ENCODE data around the gene TFF2.
A peak's percentile ranks its signal among the peaks of the same experiment; 100 is the strongest.

TFF2 gene

DNA sequence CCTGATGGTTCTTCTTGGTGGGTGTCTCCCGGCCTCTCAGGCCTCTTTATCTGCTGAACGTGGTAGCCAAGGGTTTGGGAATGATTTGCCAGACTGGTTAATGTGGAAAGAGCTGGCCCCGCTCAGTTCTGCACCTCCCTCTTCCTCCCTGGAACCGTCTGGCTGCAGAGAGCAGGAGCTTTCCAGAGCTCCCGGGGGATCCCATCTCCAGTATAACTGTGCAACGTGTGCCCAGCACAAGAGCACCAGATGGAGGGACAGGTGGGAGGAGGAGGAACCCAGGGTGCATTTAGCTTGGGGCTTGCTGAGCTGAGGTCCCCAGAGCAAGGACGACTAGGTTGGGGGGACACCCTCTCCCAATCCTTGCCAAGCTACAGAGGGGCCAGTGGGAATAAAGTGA is 10.5 kb upstream of the TFF2 start:
- no peak overlapping the region for H3K4me3 Mint-ChIP-seq
- H3K9me3 Mint-ChIP-seq: no peaks in the 10 kb centered on the region
- peaks cover 3% of the 10 kb centered on the region for H3K4me1 Mint-ChIP-seq
- no peaks in the 10 kb centered on the region for H3K36me3 Mint-ChIP-seq
- H3K27ac Mint-ChIP-seq: no peak overlapping the region
- no peaks in the 10 kb centered on the region for H3K27me3 Mint-ChIP-seq

DNA sequence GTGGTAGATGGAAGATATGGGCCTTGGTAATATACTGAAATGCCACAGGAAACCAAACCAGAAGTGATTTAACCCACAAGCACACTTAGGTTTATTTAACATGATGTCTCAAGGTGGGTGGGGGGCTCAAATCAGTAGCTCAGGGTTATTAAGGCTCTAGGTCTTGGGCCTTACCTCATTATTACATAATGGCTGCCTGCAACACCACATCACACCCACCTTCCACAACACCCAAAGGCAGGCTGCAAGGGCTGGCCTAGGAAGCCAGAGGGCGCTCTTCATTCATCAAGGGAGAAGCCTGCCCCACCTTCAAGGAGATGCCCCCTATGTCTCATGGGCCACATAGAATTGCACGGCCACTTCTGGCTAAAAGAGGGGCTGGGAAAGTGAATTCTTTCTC is 9.5 kb upstream of the TFF2 start:
- Mint-ChIP-seq H3K4me1 (peaks cover 3% of the 10 kb centered on the region), H3K4me3 (no peak overlapping the region), H3K36me3 (no peaks in the 10 kb centered on the region), H3K27ac (no peak overlapping the region), H3K27me3 (no peaks in the 10 kb centered on the region), H3K9me3 (no peaks in the 10 kb centered on the region)

DNA sequence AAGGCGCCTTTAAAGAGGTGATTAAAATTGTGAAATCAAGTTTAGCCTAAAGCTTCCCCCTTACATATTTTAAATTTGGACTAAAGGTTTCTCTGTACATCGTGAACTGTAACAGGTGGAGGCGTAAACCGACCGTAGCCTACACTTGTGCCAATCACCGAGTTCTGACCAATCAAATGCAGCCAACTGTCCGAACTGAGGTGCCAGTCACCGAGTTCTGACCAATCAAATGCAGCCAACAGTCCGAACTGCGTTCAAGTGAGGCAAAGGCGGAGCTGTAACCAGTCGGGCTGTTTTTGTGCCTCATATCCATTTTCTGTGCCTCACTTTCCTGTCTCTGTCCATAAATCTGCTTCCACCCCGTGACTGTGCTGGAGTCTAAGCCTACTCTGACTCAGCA is 8.1 kb upstream of the TFF2 start:
- H3K4me3 Mint-ChIP-seq: no peak overlapping the region
- peaks cover 9% of the 10 kb centered on the region for H3K9me3 Mint-ChIP-seq
- no peaks in the 10 kb centered on the region for H3K27me3 Mint-ChIP-seq
- peaks cover 1% of the 10 kb centered on the region for H3K36me3 Mint-ChIP-seq
- peaks cover under 1% of the 10 kb centered on the region for H3K4me1 Mint-ChIP-seq
- H3K27ac Mint-ChIP-seq: no peak overlapping the region

DNA sequence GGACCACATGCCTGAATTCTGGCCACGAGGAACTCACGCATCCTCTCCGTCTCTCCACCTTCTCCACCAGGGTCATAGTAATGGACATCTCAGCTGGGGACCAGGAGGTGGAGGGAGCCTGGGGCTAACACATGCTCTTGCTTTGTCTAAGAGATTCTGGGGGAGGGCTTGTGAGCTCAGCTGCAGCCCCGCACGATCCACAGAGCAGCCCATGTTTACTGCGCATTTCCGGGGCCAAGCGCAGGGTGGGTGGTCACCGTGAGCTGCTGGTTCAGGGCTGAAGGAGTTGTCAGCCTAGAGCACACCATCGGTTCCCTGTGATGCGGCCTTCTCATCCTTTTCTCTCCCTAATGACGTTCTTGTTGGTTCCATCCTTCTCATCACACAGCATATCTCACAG is 7.5 kb upstream of the TFF2 start:
- Mint-ChIP-seq H3K27ac (no peak overlapping the region), H3K4me1 (peaks cover 4% of the 10 kb centered on the region), H3K27me3 (no peaks in the 10 kb centered on the region), H3K9me3 (peaks cover 15% of the 10 kb centered on the region), H3K4me3 (no peak overlapping the region), H3K36me3 (peaks cover 4% of the 10 kb centered on the region)

DNA sequence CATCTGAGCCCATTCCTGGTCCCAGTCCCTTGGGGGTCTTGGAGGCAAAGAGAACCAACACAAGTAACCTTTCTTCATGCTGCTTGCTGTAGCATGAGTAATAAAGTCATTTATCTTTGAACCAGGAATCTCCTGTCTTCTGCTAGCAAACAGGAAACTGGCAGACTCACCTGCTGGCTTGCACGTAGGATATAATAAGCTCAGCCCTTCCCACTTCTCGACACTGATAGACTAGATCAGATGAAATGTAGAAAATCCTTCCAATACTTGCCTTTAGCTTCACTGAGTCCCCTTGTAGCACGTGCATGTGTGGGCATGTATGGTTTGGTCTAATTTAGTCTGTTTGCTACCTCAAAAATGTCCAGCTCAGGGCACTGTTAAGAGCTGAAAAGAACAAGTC is 6.5 kb upstream of the TFF2 start:
- H3K4me3 Mint-ChIP-seq: no peak overlapping the region
- peaks cover 15% of the 10 kb centered on the region for H3K9me3 Mint-ChIP-seq
- H3K36me3 Mint-ChIP-seq: peaks cover 4% of the 10 kb centered on the region
- no peaks in the 10 kb centered on the region for H3K27me3 Mint-ChIP-seq
- H3K4me1 Mint-ChIP-seq: peaks cover 4% of the 10 kb centered on the region
- H3K27ac Mint-ChIP-seq: no peak overlapping the region

DNA sequence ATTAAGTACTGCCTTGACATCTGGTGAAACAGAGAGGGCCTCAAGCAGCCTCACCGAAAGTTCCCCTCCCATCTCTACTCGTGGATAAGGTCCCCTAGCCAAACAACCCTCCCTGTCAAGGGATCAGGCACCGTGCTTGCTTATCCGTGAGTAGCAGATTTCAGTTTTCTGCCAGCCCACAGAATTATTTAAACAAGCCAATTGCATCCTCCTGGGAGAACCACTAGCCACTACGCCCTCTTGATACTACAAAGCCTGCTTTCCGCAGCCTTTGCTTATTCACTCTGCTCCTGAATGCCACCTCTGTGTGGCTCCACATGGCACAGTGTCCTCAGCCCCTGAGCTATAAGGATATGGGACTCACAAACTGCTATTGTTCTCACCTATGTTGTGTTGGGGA is 5.9 kb upstream of the TFF2 start:
- H3K27ac Mint-ChIP-seq: no peak overlapping the region
- peaks cover 4% of the 10 kb centered on the region for H3K36me3 Mint-ChIP-seq
- no peaks in the 10 kb centered on the region for H3K27me3 Mint-ChIP-seq
- H3K4me3 Mint-ChIP-seq: no peak overlapping the region
- peaks cover 15% of the 10 kb centered on the region for H3K9me3 Mint-ChIP-seq
- peaks cover 4% of the 10 kb centered on the region for H3K4me1 Mint-ChIP-seq

DNA sequence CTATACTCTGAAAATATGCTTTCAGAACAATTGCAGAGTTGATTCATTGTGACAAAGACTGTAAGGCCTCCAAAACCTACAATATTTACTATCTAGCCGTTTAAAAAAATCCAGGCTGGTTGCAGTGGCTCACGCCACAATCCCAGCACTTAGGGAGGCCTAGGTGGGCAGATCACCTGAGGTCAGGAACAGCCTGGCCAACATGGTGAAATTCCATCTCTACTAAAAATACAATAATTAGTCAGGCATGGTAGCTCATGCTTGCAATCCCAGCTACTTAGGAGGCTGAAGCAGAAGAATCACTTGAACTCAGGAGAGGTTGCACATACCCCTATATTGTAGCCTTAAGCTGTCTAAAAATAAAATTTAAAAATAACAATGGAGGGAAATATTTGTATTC is 5.3 kb upstream of the TFF2 start:
- peaks cover 15% of the 10 kb centered on the region for H3K9me3 Mint-ChIP-seq
- no peak overlapping the region for H3K27ac Mint-ChIP-seq
- no peak overlapping the region for H3K4me3 Mint-ChIP-seq
- no peaks in the 10 kb centered on the region for H3K27me3 Mint-ChIP-seq
- H3K4me1 Mint-ChIP-seq: peaks cover 4% of the 10 kb centered on the region
- H3K36me3 Mint-ChIP-seq: peaks cover 4% of the 10 kb centered on the region

DNA sequence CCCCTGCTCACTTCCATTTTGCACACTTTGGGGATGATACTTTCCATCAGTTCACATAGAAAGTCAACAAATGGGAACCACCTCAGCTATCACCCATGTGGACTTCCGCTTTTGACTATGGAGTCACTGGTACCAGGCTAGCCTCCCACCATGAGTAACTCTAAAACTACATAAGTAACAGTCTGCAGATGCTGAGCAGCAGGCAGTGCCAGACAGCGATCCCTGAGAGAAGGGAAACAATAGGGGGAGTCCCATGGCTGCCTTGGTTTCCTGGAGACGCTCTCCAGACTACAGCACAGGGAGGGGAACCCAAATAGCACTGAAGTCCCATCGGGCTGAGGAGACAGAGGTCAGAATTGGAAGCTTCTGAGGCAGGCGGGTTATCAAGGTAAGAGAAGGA is 2.8 kb upstream of the TFF2 start:
- Mint-ChIP-seq H3K9me3 (peaks cover 15% of the 10 kb centered on the region), H3K4me1 (peaks cover 4% of the 10 kb centered on the region), H3K27me3 (no peaks in the 10 kb centered on the region), H3K27ac (no peak overlapping the region), H3K4me3 (no peak overlapping the region), H3K36me3 (peaks cover 4% of the 10 kb centered on the region)

DNA sequence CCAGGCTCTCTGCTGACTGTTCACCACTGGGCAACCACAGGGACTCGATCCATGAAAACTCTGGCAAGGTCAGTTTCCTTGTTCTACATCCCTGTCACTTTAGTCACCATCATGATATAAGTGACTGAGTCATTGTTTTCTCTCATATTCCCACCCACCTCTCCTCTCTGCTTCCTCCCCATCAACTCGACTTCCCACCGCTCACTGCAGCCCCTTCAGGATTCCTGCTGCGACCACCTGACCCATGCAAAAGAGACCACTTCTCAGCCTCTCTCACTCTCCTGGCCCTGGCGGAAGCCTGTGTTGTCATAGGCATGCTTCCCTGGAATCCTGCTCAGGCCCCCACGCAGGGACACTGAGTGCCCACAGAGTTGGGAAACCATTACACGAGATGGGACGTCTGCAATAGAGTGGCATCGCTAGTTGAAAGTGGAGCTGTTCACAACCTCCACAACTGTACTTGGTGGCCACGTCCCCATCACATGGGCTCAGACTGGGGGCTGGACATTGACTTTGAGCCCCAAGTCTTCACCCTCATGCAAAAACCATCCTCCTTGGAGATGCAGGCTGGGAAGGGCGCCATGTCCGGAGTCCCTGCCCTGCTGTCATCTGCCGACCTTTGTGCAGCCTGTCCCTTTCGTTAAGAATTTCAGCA is 1.8 kb upstream of the TFF2 start:
- H3K36me3 Mint-ChIP-seq: peaks cover 4% of the 10 kb centered on the region
- no peak overlapping the region for H3K4me3 Mint-ChIP-seq
- H3K4me1 Mint-ChIP-seq: peaks cover 4% of the 10 kb centered on the region
- H3K27me3 Mint-ChIP-seq: no peaks in the 10 kb centered on the region
- peaks cover 15% of the 10 kb centered on the region for H3K9me3 Mint-ChIP-seq
- H3K27ac Mint-ChIP-seq: peak overlapping the region; percentile 46

DNA sequence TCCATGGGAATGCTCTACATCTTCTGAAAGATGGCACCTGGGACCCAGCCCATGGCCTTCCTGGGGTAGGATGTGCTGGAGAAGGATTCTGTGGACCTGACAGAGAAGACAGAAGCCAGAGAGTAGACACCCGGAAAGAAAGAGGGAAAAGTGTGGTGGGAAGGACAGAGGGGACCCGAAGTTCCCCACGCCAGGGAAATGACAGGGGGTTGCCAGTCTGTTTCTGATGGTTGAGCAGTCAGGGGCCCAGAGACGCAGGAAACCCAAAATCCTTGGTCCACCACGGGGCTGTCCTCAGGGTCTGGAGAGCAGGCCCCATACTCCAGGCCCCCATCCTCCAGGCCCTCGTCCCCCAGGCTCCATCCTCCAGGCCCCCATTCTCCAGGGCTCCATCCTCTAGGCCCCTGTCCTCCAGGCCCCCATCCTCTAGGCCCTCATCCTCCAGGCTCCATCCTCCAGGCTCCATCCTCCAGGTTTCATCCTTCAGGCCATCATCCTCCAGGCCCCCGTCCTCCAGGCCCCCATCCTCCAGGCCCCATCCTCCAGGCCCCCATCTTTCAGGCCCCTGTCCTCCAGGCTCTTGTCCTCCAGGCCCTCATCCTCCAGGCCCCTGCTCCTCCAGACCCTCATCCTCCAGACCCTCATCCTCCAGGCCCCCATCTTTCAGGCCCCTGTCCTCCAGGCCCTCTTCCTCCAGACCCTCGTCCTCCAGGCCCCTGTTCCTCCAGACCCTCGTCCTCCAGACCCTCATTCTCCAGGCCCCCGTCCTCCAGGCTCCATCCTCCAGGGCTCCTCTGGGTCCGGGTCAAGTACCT is 1.0 kb upstream of the TFF2 start:
- H3K36me3 Mint-ChIP-seq: peaks cover 4% of the 10 kb centered on the region
- peak overlapping the region; percentile 46 for H3K27ac Mint-ChIP-seq
- H3K4me1 Mint-ChIP-seq: peaks cover 4% of the 10 kb centered on the region
- H3K4me3 Mint-ChIP-seq: no peak overlapping the region
- no peaks in the 10 kb centered on the region for H3K27me3 Mint-ChIP-seq
- peaks cover 15% of the 10 kb centered on the region for H3K9me3 Mint-ChIP-seq

DNA sequence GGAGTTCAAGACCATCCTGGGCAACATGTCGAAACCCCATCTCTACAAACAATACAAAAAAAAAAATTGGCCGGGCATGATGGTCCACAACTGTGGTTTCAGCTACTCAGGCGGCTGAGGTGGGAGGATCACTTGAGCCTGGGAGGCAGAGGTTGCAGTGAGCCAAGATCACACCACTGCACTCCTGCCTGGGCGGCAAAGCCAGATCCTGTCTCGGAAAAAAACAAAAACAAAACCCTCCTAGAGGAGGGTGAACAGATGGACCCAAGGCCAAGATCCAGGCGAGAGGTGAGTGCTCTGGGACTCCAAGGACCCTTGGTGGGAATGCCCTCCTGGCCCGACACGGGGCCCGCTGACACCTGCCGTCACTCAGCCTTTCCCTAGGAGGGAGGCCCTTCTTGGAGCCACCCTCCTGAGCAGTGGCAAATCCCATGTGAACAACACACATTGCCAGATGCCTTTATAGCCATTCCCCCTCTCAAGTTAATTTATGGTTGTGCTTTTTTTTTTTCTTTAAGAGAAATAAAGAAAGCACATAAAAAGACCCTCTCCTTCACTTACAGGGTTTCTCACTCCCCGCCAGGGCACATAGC is 380 bp downstream of the TFF2 start:
- no peak overlapping the region for H3K27ac Mint-ChIP-seq

DNA sequence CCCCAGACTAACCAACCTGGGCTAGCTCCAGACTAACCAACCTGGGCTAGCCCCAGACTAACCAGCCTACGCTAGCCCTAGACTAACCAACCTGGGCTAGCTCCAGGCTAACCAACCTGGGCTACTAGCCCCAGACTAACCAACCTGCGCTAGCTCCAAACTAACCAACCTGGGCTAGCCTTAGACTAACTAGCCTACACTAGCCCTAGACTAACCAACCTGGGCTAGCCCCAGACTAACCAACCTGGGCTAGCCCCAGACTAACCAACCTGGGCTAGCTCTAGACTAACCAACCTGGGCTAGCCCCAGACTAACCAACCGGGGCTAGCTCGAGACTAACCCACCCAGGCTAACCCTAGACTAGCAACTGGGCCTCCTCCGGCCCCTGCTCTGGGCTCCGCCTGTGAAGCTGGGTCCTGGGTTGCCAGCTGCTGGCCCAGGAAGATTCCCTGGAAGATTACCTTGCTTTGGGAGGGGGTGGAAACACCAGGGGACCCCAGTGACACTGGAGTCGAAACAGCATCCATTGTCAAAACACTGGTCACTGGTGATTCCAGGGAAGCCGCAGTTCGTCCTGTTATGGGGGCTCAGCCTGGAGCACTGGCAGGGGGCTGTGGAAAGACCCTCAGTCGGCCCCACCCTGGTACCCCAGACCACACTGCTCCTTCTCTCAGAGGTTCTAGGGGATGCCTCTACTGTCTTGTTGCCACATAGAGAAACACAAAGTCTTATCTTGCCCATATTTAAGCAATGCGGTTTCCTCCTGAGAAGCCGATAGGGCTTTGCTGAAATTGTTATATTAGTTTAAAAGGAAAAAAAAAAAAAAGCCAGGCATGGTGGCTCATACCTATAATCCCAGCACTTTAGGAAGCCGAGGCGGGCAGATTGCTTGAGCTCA is 1.1 kb downstream of the TFF2 start:
- H3K36me3 Mint-ChIP-seq: peaks cover 3% of the 10 kb centered on the region
- peaks cover 10% of the 10 kb centered on the region for H3K9me3 Mint-ChIP-seq
- no peak overlapping the region for H3K27ac Mint-ChIP-seq
- H3K27me3 Mint-ChIP-seq: no peaks in the 10 kb centered on the region
- no peak overlapping the region for H3K4me3 Mint-ChIP-seq
- peaks cover 4% of the 10 kb centered on the region for H3K4me1 Mint-ChIP-seq

More for the DNA sequence above, 380 bp downstream of the TFF2 start:
- H3K27me3 Mint-ChIP-seq: no peaks in the 10 kb centered on the region
- no peak overlapping the region for H3K4me3 Mint-ChIP-seq
- peaks cover 15% of the 10 kb centered on the region for H3K9me3 Mint-ChIP-seq
- peaks cover 4% of the 10 kb centered on the region for H3K4me1 Mint-ChIP-seq
- H3K36me3 Mint-ChIP-seq: peaks cover 4% of the 10 kb centered on the region

DNA sequence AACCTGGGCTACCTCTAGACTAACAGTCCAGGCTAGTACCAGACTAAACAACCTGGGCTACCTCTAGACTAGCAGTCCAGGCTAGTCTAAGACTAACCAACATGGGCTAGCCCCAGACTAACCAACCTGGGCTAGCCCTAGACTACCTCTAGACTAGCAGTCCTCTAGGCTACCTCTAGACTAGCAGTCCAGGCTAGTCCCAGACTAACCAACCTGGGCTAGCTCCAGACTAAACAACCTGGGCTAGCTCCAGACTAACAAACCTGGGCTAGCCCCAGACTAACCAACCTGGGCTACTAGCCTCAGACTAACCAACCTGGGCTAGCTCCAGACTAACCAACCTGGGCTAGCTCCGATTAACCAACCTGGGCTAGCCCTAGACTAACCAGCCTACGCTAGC is 2.0 kb downstream of the TFF2 start:
- H3K4me1 Mint-ChIP-seq: peaks cover 4% of the 10 kb centered on the region
- no peaks in the 10 kb centered on the region for H3K27me3 Mint-ChIP-seq
- H3K36me3 Mint-ChIP-seq: peaks cover 3% of the 10 kb centered on the region
- H3K27ac Mint-ChIP-seq: no peak overlapping the region
- H3K4me3 Mint-ChIP-seq: no peak overlapping the region
- peaks cover 5% of the 10 kb centered on the region for H3K9me3 Mint-ChIP-seq

DNA sequence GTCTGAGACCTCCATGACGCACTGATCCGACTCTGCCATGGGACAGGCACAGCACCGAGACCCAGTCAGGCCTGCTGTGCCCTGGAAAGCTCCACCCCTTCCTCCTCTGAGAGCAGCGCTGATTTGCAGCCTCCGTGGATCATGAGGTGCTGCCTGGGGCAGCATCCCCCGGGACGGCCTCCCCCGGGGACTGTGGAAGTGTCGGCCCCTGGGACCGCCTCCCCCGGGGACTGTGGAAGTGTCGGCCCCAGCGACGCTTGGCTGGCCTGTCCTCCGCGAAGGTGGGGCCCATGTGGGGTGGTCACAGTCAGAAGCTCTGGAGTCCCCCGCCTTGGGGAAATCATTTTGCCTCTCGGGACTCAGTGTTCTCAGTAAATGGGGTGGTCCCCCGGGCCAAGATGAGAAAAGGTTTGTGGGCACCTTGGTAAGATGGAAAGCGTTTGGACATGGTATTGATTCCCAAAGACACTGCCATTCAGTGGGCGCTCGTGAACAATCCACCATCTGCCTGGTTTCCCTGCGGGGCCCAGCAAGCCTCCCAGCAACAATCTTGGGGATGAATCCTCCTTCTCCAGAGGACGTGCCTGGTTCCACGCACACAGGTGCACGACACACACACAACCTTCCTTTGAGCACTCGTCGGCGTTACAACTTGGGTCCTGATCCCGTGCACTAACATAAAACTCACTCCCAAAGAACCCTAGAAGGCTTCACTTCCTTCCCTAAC is 3.0 kb downstream of the TFF2 start:
- Mint-ChIP-seq H3K9me3 (no peaks in the 10 kb centered on the region), H3K4me3 (no peak overlapping the region), H3K4me1 (no peaks in the 10 kb centered on the region), H3K27ac (no peak overlapping the region), H3K36me3 (no peaks in the 10 kb centered on the region), H3K27me3 (no peaks in the 10 kb centered on the region)
